Vagina (tissue), 2 donors: ENCODE measurements around the gene SRRM2. TPM values are rescaled to one million over a fixed set of nuclear protein-coding genes. Genes with fewer than 3 reads are reported as not detected.

ENCODE experiments used
- DNase-seq, 2 donors: peaks; one replicate each; pipeline ENCODE4 v3.0.0-alpha.2; 2017; ENCODE audit errors: extremely low spot score in 2 of 2
- H3K27ac ChIP-seq: fragments of 200-600 bp; sonication (generic); one replicate; pipeline ENCODE4 v1.5.1; 2019
- H3K27me3 ChIP-seq: fragments of 200-600 bp; sonication (generic); one replicate; pipeline ENCODE4 v1.5.1; 2019
- H3K36me3 ChIP-seq, 2 donors: fragments of 200-600 bp; sonication (generic); one replicate each; pipeline ENCODE4 v1.5.1; 2017 to 2019
- H3K4me1 ChIP-seq: fragments of 200-600 bp; sonication (generic); one replicate; pipeline ENCODE4 v1.5.1; 2019
- H3K4me3 ChIP-seq, 2 donors: fragments of 200-600 bp; sonication (generic); 1 replicate in 1 of 2; 2 replicates in 1 of 2; pipeline ENCODE4 v1.5.1; 2016 to 2019
- H3K9me3 ChIP-seq: fragments of 200-600 bp; sonication (generic); one replicate; pipeline ENCODE4 v1.5.1; 2019
- POLR2A ChIP-seq, 2 donors: fragments of 450-650 bp; IDR thresholded peaks; one replicate each; pipeline ENCODE4 v1.6.1; 2017; ENCODE audit warnings: antibody characterized with exemption in 2 of 2, mild to moderate bottlenecking in 2 of 2, moderate library complexity in 2 of 2
- POLR2AphosphoS5 ChIP-seq, 2 donors: sonication (generic); formaldehyde crosslinking; IDR thresholded peaks; one replicate each; pipeline ENCODE4 v1.9.0; 2017; ENCODE audit warnings: antibody characterized with exemption in 2 of 2, mild to moderate bottlenecking in 2 of 2, low read depth in 1 of 2; ENCODE audit not compliant: insufficient read depth in 1 of 2
- intact Hi-C: fragments of 100-400 bp; cut with DNase I; formaldehyde crosslinking; loops from one replicate; pipeline ENCODE4 v1.15.1; 2023
- total RNA-seq: library from RNA; depleted of rRNA; stranded (reverse); fragments of >200 nt; gene quantifications from one replicate; pipeline ENCODE4 v1.2.3, GENCODE V29; 2016
- TF ChIP-seq, protein P1 (sequence below), 3 experiments: fragments of 450-650 bp in 2 of 3; fragments of 200-600 bp in 1 of 3; sonication (generic) in 1 of 3; IDR thresholded peaks; one replicate each; pipeline ENCODE4 v1.5.1; 2017 to 2019; ENCODE audit warnings: antibody characterized with exemption in 3 of 3, mild to moderate bottlenecking in 2 of 3, moderate library complexity in 2 of 3

The SRRM2 gene
- total RNA-seq, 1 donor from 2014 or later: 534 TPM

DNA sequence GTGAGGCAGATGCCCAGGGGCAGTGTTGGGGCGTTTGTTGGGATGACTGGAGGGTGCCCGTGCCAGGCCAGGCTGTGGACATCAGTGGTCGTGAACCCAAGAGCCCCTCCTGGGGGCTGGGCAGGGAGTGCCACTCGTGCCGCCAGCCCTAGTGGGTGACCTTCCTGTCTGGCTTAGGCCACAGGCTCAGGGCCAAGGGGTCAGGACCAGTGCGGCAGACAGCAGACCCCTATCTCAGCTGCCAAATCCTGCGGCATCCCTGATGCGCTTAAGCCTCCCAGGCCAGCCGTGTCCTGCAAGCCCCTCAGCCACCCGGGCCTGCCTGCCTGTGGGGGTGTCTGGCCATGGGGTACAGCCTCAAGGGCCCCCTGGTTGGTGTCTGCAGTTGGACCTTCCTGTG lies 47.1 kb upstream of the SRRM2 start:
- H3K4me3 ChIP-seq: no peak overlapping the region
- peaks cover 0 to 50% of the 10 kb centered on the region in 2 donors for H3K36me3 ChIP-seq
- H3K27ac ChIP-seq: no peak overlapping the region
- TF ChIP-seq POLR2A (IDR thresholded peaks at IDR 0.05) (no peak), POLR2AphosphoS5 (IDR thresholded peaks at IDR 0.05; ENCODE audit: insufficient read depth in 1 of 2, low read depth in 1 of 2) (no peak)
- TF ChIP-seq, protein P1, sequence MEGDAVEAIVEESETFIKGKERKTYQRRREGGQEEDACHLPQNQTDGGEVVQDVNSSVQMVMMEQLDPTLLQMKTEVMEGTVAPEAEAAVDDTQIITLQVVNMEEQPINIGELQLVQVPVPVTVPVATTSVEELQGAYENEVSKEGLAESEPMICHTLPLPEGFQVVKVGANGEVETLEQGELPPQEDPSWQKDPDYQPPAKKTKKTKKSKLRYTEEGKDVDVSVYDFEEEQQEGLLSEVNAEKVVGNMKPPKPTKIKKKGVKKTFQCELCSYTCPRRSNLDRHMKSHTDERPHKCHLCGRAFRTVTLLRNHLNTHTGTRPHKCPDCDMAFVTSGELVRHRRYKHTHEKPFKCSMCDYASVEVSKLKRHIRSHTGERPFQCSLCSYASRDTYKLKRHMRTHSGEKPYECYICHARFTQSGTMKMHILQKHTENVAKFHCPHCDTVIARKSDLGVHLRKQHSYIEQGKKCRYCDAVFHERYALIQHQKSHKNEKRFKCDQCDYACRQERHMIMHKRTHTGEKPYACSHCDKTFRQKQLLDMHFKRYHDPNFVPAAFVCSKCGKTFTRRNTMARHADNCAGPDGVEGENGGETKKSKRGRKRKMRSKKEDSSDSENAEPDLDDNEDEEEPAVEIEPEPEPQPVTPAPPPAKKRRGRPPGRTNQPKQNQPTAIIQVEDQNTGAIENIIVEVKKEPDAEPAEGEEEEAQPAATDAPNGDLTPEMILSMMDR (IDR thresholded peaks at IDR 0.05): no peak
- DNase-seq: no peak
- intact Hi-C loops: no loop called here
- H3K27me3 ChIP-seq: no peaks in the 10 kb centered on the region
- no peaks in the 10 kb centered on the region for H3K9me3 ChIP-seq
- no peaks in the 10 kb centered on the region for H3K4me1 ChIP-seq

DNA sequence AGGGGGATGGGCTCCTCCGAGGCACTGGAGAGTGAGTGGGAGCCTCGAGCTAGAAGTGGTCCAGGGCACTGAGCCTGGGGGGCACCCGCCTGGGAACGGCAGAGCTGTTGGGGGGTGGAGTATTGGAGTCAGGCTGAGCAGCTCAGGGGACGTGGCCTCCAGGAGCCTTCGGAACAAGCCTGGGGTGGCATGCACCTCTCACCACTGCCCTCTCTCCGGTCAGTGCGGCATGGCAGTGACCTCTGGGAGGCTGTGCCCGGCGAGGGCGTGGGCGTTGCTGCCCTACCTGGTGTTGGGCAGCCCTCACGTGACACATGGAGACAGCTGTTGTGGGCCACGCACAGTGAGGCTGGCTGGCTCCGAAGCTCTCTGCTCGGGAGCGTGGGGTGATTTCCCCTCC lies 46.4 kb upstream of the SRRM2 start:
- Histone ChIP-seq H3K27me3 (no peaks in the 10 kb centered on the region), H3K4me3 (no peak overlapping the region), H3K27ac (no peak overlapping the region), H3K36me3 (peaks cover 0 to 43% of the 10 kb centered on the region in 2 donors), H3K9me3 (no peaks in the 10 kb centered on the region), H3K4me1 (no peaks in the 10 kb centered on the region)
- DNase-seq: no peak
- TF ChIP-seq POLR2AphosphoS5 (IDR thresholded peaks at IDR 0.05; ENCODE audit: insufficient read depth in 1 of 2, low read depth in 1 of 2): no peak
- no peak for TF ChIP-seq POLR2A (IDR thresholded peaks at IDR 0.05)
- TF ChIP-seq, protein P1 (IDR thresholded peaks at IDR 0.05): no peak
- intact Hi-C loops: no loop called here

DNA sequence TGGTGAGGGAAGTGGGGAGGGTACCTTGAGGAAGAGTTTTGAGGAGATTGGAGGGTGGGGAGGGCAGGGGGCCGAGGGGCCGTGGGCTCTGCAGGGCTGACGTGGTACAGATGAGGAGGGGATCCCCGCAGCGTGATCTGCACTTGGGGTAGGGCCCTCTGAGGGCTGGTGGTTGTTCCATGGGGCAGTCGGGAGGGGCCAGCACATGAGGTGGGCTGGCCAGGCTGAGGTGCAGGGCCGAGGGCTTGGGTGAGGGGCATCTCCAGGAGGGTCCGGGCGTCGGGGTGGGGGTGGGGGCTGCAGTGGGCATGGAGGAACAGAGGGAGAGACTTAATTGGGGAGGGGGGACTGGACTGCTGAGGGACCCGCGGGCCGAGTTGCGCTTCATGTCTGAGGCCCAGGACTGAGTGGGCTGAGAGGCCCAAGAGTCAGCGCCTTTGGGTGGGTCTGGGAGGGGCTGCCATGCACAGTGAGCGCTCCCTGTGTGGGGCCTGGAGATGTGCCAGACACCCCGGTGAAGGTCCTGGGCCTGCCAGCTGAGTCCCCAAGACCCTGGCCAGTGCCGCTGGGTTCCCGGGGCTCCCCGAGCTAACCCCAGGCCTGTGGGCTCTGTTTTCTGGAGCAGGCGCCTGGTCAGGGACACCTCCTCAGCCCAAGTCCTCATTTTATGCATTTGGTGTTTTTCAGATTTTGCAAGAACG lies 45.7 kb upstream of the SRRM2 start:
- H3K27ac ChIP-seq: no peak overlapping the region
- no peak for TF ChIP-seq POLR2A (IDR thresholded peaks at IDR 0.05)
- TF ChIP-seq POLR2AphosphoS5 (IDR thresholded peaks at IDR 0.05; ENCODE audit: insufficient read depth in 1 of 2, low read depth in 1 of 2): no peak
- TF ChIP-seq, protein P1 (IDR thresholded peaks at IDR 0.05): no peak
- no peaks in the 10 kb centered on the region for H3K27me3 ChIP-seq
- no peak overlapping the region for H3K4me3 ChIP-seq
- intact Hi-C loops: no loop called here
- peaks cover 0 to 39% of the 10 kb centered on the region in 2 donors for H3K36me3 ChIP-seq
- H3K9me3 ChIP-seq: no peaks in the 10 kb centered on the region
- no peaks in the 10 kb centered on the region for H3K4me1 ChIP-seq
- DNase-seq: no peak

DNA sequence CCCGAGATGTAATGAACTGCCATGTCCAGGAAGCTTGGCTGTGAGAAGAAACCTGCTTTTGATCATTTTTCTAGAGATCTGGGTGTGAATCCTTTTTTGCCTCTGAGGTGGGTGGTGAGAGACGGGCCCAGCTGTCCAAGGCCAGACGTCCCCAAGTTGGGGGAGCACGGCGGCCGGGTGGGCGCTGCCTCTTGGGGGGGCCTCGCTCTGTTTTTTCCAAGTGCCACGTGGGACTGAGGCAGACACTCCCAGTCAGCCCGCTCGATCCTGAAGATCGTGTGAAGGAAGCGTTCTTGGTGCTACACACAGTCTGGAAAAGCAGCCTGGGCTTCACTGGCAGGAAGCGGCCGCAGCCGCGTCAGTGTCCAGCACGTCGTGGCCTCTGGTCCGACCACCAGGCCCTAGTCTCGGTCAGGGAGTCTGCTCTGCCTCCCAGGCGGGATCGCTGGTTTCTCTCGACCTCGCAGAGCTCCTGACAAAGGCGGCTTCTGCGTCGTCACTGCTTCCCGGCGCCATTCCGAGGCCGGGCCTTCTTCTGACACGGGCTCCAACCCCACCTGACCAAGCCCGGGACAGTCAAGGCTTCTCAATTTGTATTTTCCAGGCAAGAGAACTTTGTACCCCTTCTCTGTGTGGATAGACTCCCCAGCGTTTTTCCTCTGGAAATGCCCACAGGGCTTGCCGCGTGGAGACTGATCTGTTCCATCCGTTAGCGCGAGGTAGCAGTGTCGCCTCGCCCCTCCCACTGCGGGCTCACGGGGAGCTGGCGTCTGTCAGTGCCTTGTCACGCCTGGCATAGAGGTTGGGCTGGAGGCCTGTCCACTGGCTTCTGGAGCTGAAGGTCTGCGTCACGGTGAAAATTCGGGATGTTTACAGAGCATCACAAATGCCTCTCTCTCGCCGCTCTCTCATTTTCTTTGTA lies 44.8 kb upstream of the SRRM2 start:
- H3K4me1 ChIP-seq: no peaks in the 10 kb centered on the region
- intact Hi-C loops: no loop called here
- TF ChIP-seq, protein P1 (IDR thresholded peaks at IDR 0.05): no peak
- TF ChIP-seq POLR2A (IDR thresholded peaks at IDR 0.05): no peak
- TF ChIP-seq POLR2AphosphoS5 (IDR thresholded peaks at IDR 0.05; ENCODE audit: insufficient read depth in 1 of 2, low read depth in 1 of 2): no peak

More for the DNA sequence above, 44.8 kb upstream of the SRRM2 start:
- H3K27ac ChIP-seq: no peak overlapping the region
- peaks cover 0 to 30% of the 10 kb centered on the region in 2 donors for H3K36me3 ChIP-seq
- H3K9me3 ChIP-seq: no peaks in the 10 kb centered on the region
- no peak overlapping the region for H3K4me3 ChIP-seq
- no peaks in the 10 kb centered on the region for H3K27me3 ChIP-seq
- no peak for DNase-seq
